ENCODE results near the gene OR10H1. TPM values are rescaled to one million over a fixed set of nuclear protein-coding genes. Genes with fewer than 3 reads are reported as not detected.
"Not testable (repeated sequence)": the region's sequence is repeated elsewhere in the genome, so short reads cannot be mapped to it uniquely, and the experiment has no call there.

The OR10H1 gene
- polyA plus RNA-seq, 1 donor from 2014 or later, result not detected

DNA sequence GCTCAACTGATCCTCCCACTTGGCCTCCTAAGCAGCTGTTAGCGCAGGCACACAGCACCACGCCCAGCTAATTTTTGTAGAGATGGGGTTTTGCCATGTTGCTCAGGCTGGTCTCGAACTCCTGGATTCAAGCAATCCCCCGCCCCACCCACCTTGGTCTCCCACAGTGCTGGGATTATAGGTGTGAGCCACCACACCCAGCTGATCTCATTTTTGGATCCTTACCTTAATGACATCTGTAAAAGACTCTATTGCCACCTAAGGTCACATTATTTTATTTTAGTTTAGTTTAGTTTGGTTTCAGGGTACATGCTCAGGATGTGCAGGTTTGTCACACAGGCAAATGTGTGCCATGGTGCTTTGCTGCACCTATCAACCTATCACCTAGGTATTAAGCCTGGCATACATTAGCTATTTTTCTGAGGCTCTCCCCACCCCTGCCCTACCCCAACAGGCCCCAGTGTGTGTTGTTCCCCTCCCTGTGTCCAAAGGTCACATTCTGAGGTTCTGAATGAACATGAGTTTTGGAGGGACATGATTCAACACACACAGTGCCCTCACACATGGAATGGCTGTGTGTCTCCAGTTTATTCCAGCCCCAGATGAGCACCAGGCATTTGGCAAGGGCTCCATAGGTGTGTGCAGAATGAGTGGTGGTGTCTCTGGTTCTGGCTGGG is 26.7 kb downstream of the OR10H1 start:
- no peaks in the 10 kb centered on the region for H3F3A ChIP-seq (ENCODE audit: insufficient read depth, low read length, poor library complexity, severe bottlenecking)
- H3K4me3 ChIP-seq (ENCODE audit: low read length), result no peak overlapping the region
- H3K36me3 ChIP-seq (ENCODE audit: insufficient read depth, low read length), result no peaks in the 10 kb centered on the region
- no peaks in the 10 kb centered on the region for H3K79me2 ChIP-seq (replicated peaks; ENCODE audit: insufficient read depth, low read length)
- no peak overlapping the region for H3K9ac ChIP-seq (ENCODE audit: low read length)
- H2AFZ ChIP-seq (ENCODE audit: low read depth, low read length), result no peak overlapping the region
- H3K27ac ChIP-seq (ENCODE audit: low read length), result no peak overlapping the region
- no peak for TF ChIP-seq TAF1 (IDR thresholded peaks at IDR 0.05; ENCODE audit: low read depth)
- TF ChIP-seq MXI1 (conservative IDR thresholded peaks at IDR 0.05; ENCODE audit: poor library complexity, severe bottlenecking), result no peak
- TF ChIP-seq EZH2 (IDR thresholded peaks at IDR 0.05; ENCODE audit: borderline replicate concordance, insufficient read depth, low read length, poor library complexity, severe bottlenecking), result no peak
- no peak for TF ChIP-seq SMC3 (conservative IDR thresholded peaks at IDR 0.05; ENCODE audit: poor library complexity)
- TF ChIP-seq, protein P1, sequence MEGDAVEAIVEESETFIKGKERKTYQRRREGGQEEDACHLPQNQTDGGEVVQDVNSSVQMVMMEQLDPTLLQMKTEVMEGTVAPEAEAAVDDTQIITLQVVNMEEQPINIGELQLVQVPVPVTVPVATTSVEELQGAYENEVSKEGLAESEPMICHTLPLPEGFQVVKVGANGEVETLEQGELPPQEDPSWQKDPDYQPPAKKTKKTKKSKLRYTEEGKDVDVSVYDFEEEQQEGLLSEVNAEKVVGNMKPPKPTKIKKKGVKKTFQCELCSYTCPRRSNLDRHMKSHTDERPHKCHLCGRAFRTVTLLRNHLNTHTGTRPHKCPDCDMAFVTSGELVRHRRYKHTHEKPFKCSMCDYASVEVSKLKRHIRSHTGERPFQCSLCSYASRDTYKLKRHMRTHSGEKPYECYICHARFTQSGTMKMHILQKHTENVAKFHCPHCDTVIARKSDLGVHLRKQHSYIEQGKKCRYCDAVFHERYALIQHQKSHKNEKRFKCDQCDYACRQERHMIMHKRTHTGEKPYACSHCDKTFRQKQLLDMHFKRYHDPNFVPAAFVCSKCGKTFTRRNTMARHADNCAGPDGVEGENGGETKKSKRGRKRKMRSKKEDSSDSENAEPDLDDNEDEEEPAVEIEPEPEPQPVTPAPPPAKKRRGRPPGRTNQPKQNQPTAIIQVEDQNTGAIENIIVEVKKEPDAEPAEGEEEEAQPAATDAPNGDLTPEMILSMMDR (IDR thresholded peaks at IDR 0.05; ENCODE audit: poor library complexity, severe bottlenecking), result no peak
- no peak for TF ChIP-seq POLR2AphosphoS5 (IDR thresholded peaks at IDR 0.05)
- no peaks in the 10 kb centered on the region for H3K9me2 ChIP-seq (ENCODE audit: insufficient read depth, low read length)
- H3K9me3 ChIP-seq (ENCODE audit: low read length), result peaks cover 5% of the 10 kb centered on the region
- no peak overlapping the region for H3K4me2 ChIP-seq (ENCODE audit: low read length)
- H4K20me1 ChIP-seq (ENCODE audit: insufficient read depth), result no peaks in the 10 kb centered on the region
- no peaks in the 10 kb centered on the region for H3K27me3 ChIP-seq (ENCODE audit: insufficient read depth, low read depth, low read length)

GRCh38 chr19:15787611-15788155 is 27.8 kb downstream of the OR10H1 start, which contains the start of gene OR10H5:
Gene OR10H5, plus strand, starts transcription at chr19:15787661. Its CDS starts 6,388 bp downstream, at chr19:15794049.
- no peaks in the 10 kb centered on the region for H3K36me3 ChIP-seq (ENCODE audit: insufficient read depth, low read length)
- H3K9me2 ChIP-seq (ENCODE audit: insufficient read depth, low read length), result no peaks in the 10 kb centered on the region
- H3F3A ChIP-seq (ENCODE audit: insufficient read depth, low read length, poor library complexity, severe bottlenecking), result no peaks in the 10 kb centered on the region
- peaks cover 5% of the 10 kb centered on the region for H3K9me3 ChIP-seq (ENCODE audit: low read length)
- H3K9ac ChIP-seq (ENCODE audit: low read length), result no peak within 1 kb of the TSS
- no peak within 1 kb of the TSS for H3K27ac ChIP-seq (ENCODE audit: low read length)
- TF ChIP-seq POLR2AphosphoS5 (IDR thresholded peaks at IDR 0.05) (no peak), RAD21 (conservative IDR thresholded peaks at IDR 0.05) (no peak), MXI1 (conservative IDR thresholded peaks at IDR 0.05; ENCODE audit: poor library complexity, severe bottlenecking) (no peak), TAF1 (IDR thresholded peaks at IDR 0.05; ENCODE audit: low read depth) (no peak), EZH2 (IDR thresholded peaks at IDR 0.05; ENCODE audit: borderline replicate concordance, insufficient read depth, low read length, poor library complexity, severe bottlenecking) (no peak), EP300 (conservative IDR thresholded peaks at IDR 0.05; ENCODE audit: poor library complexity, severe bottlenecking) (no peak), SMC3 (conservative IDR thresholded peaks at IDR 0.05; ENCODE audit: poor library complexity) (no peak)
- TF ChIP-seq, protein P1 (IDR thresholded peaks at IDR 0.05; ENCODE audit: poor library complexity, severe bottlenecking), result no peak
- TF ChIP-seq, protein P2, sequence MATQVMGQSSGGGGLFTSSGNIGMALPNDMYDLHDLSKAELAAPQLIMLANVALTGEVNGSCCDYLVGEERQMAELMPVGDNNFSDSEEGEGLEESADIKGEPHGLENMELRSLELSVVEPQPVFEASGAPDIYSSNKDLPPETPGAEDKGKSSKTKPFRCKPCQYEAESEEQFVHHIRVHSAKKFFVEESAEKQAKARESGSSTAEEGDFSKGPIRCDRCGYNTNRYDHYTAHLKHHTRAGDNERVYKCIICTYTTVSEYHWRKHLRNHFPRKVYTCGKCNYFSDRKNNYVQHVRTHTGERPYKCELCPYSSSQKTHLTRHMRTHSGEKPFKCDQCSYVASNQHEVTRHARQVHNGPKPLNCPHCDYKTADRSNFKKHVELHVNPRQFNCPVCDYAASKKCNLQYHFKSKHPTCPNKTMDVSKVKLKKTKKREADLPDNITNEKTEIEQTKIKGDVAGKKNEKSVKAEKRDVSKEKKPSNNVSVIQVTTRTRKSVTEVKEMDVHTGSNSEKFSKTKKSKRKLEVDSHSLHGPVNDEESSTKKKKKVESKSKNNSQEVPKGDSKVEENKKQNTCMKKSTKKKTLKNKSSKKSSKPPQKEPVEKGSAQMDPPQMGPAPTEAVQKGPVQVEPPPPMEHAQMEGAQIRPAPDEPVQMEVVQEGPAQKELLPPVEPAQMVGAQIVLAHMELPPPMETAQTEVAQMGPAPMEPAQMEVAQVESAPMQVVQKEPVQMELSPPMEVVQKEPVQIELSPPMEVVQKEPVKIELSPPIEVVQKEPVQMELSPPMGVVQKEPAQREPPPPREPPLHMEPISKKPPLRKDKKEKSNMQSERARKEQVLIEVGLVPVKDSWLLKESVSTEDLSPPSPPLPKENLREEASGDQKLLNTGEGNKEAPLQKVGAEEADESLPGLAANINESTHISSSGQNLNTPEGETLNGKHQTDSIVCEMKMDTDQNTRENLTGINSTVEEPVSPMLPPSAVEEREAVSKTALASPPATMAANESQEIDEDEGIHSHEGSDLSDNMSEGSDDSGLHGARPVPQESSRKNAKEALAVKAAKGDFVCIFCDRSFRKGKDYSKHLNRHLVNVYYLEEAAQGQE (IDR thresholded peaks at IDR 0.05; ENCODE audit: borderline replicate concordance), result no peak
- H3K79me2 ChIP-seq (replicated peaks; ENCODE audit: insufficient read depth, low read length), result no peaks in the 10 kb centered on the region
- no peaks in the 10 kb centered on the region for H4K20me1 ChIP-seq (ENCODE audit: insufficient read depth)
- no peak within 1 kb of the TSS for H2AFZ ChIP-seq (ENCODE audit: low read depth, low read length)
- no peak within 1 kb of the TSS for H3K4me3 ChIP-seq (ENCODE audit: low read length)
- H3K4me2 ChIP-seq (ENCODE audit: low read length), result no peak within 1 kb of the TSS
- no peaks in the 10 kb centered on the region for H3K27me3 ChIP-seq (ENCODE audit: insufficient read depth, low read depth, low read length)

GRCh38 chr19:15782896-15783295 is 32.6 kb downstream of the OR10H1 start:
- H2AFZ ChIP-seq (ENCODE audit: low read depth, low read length); H3K36me3 ChIP-seq (ENCODE audit: insufficient read depth, low read length); H3K4me2 ChIP-seq (ENCODE audit: low read length); H3K9me3 ChIP-seq (ENCODE audit: low read length); H3K9ac ChIP-seq (ENCODE audit: low read length); H3K4me3 ChIP-seq (ENCODE audit: low read length); H3K9me2 ChIP-seq (ENCODE audit: insufficient read depth, low read length); H3K27me3 ChIP-seq (ENCODE audit: insufficient read depth, low read depth, low read length); H3K79me2 ChIP-seq (replicated peaks; ENCODE audit: insufficient read depth, low read length); H3F3A ChIP-seq (ENCODE audit: insufficient read depth, low read length, poor library complexity, severe bottlenecking); H4K20me1 ChIP-seq (ENCODE audit: insufficient read depth); H3K27ac ChIP-seq (ENCODE audit: low read length): not testable (repeated sequence)
